ENCODE results near the gene FRMD5.
"Not testable (repeated sequence)": the region's sequence is repeated elsewhere in the genome, so short reads cannot be mapped to it uniquely, and the experiment has no call there.

The FRMD5 gene

GRCh38 chr15:43880406-43881194, 314.5 kb downstream of the FRMD5 start:
- no peak for DNase-seq

- no peak for DNase-seq
These were observed 315.4 kb downstream of the FRMD5 start for GRCh38 chr15:43879386-43880355.

- no peak for DNase-seq
These were observed 316.6 kb downstream of the FRMD5 start for GRCh38 chr15:43878446-43878845.

GRCh38 chr15:43877371-43877770, 317.7 kb downstream of the FRMD5 start:
- no peak for DNase-seq

GRCh38 chr15:43876872-43877271, 318.2 kb downstream of the FRMD5 start:
- no peak for DNase-seq

GRCh38 chr15:43873651-43874050, 321.4 kb downstream of the FRMD5 start:
- no peak for DNase-seq

- DNase-seq: no peak
These were observed 322.6 kb downstream of the FRMD5 start for GRCh38 chr15:43872416-43873020.

GRCh38 chr15:43871835-43872234, 323.2 kb downstream of the FRMD5 start:
- no peak for DNase-seq

- no peak for DNase-seq
These were observed 326.7 kb downstream of the FRMD5 start for GRCh38 chr15:43868406-43868805.

GRCh38 chr15:43867096-43867495, 328.0 kb downstream of the FRMD5 start:
- no peak for DNase-seq

GRCh38 chr15:43866636-43867035, 328.4 kb downstream of the FRMD5 start:
- DNase-seq: not testable (repeated sequence)

GRCh38 chr15:43859546-43859945, 335.5 kb downstream of the FRMD5 start:
- DNase-seq: no peak

GRCh38 chr15:43854801-43855200, 340.3 kb downstream of the FRMD5 start:
- DNase-seq: no peak

GRCh38 chr15:43852607-43853006, 342.5 kb downstream of the FRMD5 start:
- DNase-seq: no peak

- DNase-seq: no peak
These were observed 343.8 kb downstream of the FRMD5 start for GRCh38 chr15:43851251-43851650.

- no peak for DNase-seq
These were observed 349.6 kb downstream of the FRMD5 start for GRCh38 chr15:43845421-43845820.

GRCh38 chr15:43832485-43832884, 362.6 kb downstream of the FRMD5 start:
- DNase-seq: not testable (repeated sequence)

- DNase-seq: not testable (repeated sequence)
These were observed 363.5 kb downstream of the FRMD5 start for GRCh38 chr15:43831519-43832052.

GRCh38 chr15:43830691-43831275, 364.3 kb downstream of the FRMD5 start:
- not testable (repeated sequence) for DNase-seq

- DNase-seq: not testable (repeated sequence)
These were observed 365.0 kb downstream of the FRMD5 start for GRCh38 chr15:43829951-43830540.

GRCh38 chr15:43828061-43828657, 366.9 kb downstream of the FRMD5 start:
- DNase-seq: no peak

All from NCI-H1092 (cell line).